Measurements from ENCODE around the gene KNDC1. TPM values are rescaled to one million over a fixed set of nuclear protein-coding genes. Genes with fewer than 3 reads are reported as not detected.
"Not testable (repeated sequence)": the region's sequence is repeated elsewhere in the genome, so short reads cannot be mapped to it uniquely, and the experiment has no call there.

KNDC1 gene
- total RNA-seq, 4 donors from 2014 or later = 0.19 to 0.59 (median 0.39) TPM

GRCh38 chr10:133168617-133169031, 8.6 kb downstream of the KNDC1 start:
- no peak overlapping the region for H3K4me3 ChIP-seq (ENCODE audit: low read depth, poor library complexity, severe bottlenecking)
- 79 to 85% methylated on average over 13 to 14 of the region's 14 CpGs for WGBS, 2 donors
- intact Hi-C loops (cut with DNase I; ENCODE audit: low total_unique reads) = no loop called here
- TF ChIP-seq CTCF (IDR thresholded peaks at IDR 0.05) (no peak), POLR2A (IDR thresholded peaks at IDR 0.05) (no peak)
- peak in 1 of 2 donors; percentile 74 for DNase-seq (ENCODE audit: low spot score in 2 of 2)

GRCh38 chr10:133169173-133169947, 9.3 kb downstream of the KNDC1 start:
- TF ChIP-seq POLR2A (IDR thresholded peaks at IDR 0.05) = no peak
- TF ChIP-seq CTCF (IDR thresholded peaks at IDR 0.05) = no peak
- intact Hi-C loops (cut with DNase I; ENCODE audit: low total_unique reads) = no loop called here
- DNase-seq (ENCODE audit: low spot score in 2 of 2) = peak in 1 of 2 donors; percentile 72
- WGBS, 2 donors = 94 to 97% methylated on average over 30 of the region's 30 CpGs
- no peak overlapping the region for H3K4me3 ChIP-seq (ENCODE audit: low read depth, poor library complexity, severe bottlenecking)

GRCh38 chr10:133170092-133170491, 10.1 kb downstream of the KNDC1 start:
- H3K4me3 ChIP-seq (ENCODE audit: low read depth, poor library complexity, severe bottlenecking) = no peak overlapping the region
- WGBS, 2 donors = 86 to 89% methylated on average over 17 of the region's 17 CpGs
- TF ChIP-seq POLR2A (IDR thresholded peaks at IDR 0.05) = no peak
- peak in 1 of 2 donors; percentile 69 for DNase-seq (ENCODE audit: low spot score in 2 of 2)
- intact Hi-C loops (cut with DNase I; ENCODE audit: low total_unique reads) = no loop called here

GRCh38 chr10:133173860-133174640, 14.0 kb downstream of the KNDC1 start:
- intact Hi-C loops (cut with DNase I; ENCODE audit: low total_unique reads) = no loop called here
- WGBS, 2 donors = 88 to 92% methylated on average over 15 of the region's 15 CpGs
- H3K4me3 ChIP-seq (ENCODE audit: low read depth, poor library complexity, severe bottlenecking) = no peak overlapping the region
- TF ChIP-seq CTCF (IDR thresholded peaks at IDR 0.05) (no peak), POLR2A (IDR thresholded peaks at IDR 0.05) (no peak)
- DNase-seq (ENCODE audit: low spot score in 2 of 2) = peak in 1 of 2 donors; percentile 77

- TF ChIP-seq CTCF (IDR thresholded peaks at IDR 0.05) (no peak), POLR2A (IDR thresholded peaks at IDR 0.05) (no peak)
- 58 to 63% methylated on average over 3 of the region's 3 CpGs for WGBS, 2 donors
- no peak for DNase-seq (ENCODE audit: low spot score in 2 of 2)
- intact Hi-C loops (cut with DNase I; ENCODE audit: low total_unique reads) = no loop called here
- H3K4me3 ChIP-seq (ENCODE audit: low read depth, poor library complexity, severe bottlenecking) = no peak overlapping the region
These were observed 14.8 kb downstream of the KNDC1 start for GRCh38 chr10:133174689-133175263.

GRCh38 chr10:133175624-133176023, 15.6 kb downstream of the KNDC1 start:
- intact Hi-C loops (cut with DNase I; ENCODE audit: low total_unique reads); H3K4me3 ChIP-seq (ENCODE audit: low read depth, poor library complexity, severe bottlenecking); DNase-seq (ENCODE audit: low spot score in 2 of 2): not testable (repeated sequence)
- WGBS, 2 donors = 85 to 89% methylated on average over 4 of the region's 4 CpGs
